GM10266 (cell line): Measurements from ENCODE around the gene MTHFD2.

Experiments used
- DNase-seq: peaks from one replicate; pipeline ENCODE4 v3.0.0; 2012; ENCODE audit errors: extremely low spot score
- CTCF ChIP-seq: IDR thresholded peaks from 2 replicates; pipeline ENCODE4 v1.5.1; 2012; ENCODE audit warnings: mild to moderate bottlenecking, low read depth; ENCODE audit not compliant: control insufficient read depth, insufficient read depth; ENCODE audit errors: missing control alignments

MTHFD2 gene

GRCh38 chr2:74232426-74232825 lies 34.0 kb downstream of the MTHFD2 start:
- DNase-seq = no peak
- no peak for TF ChIP-seq CTCF

GRCh38 chr2:74233648-74234047 lies 35.2 kb downstream of the MTHFD2 start:
- no peak for DNase-seq
- TF ChIP-seq CTCF = no peak

- no peak for TF ChIP-seq CTCF
Observed at GRCh38 chr2:74235041-74235440, 36.6 kb downstream of the MTHFD2 start.

GRCh38 chr2:74238879-74239278 lies 40.5 kb downstream of the MTHFD2 start:
- TF ChIP-seq CTCF = no peak

More at GRCh38 chr2:74235041-74235440, 36.6 kb downstream of the MTHFD2 start:
- no peak for DNase-seq

GRCh38 chr2:74239346-74239745 lies 40.9 kb downstream of the MTHFD2 start:
- no peak for TF ChIP-seq CTCF
- no peak for DNase-seq

More at GRCh38 chr2:74238879-74239278, 40.5 kb downstream of the MTHFD2 start:
- DNase-seq = no peak

- no peak for DNase-seq
- TF ChIP-seq CTCF = no peak
Observed at GRCh38 chr2:74242354-74243071, 44.1 kb downstream of the MTHFD2 start.

- DNase-seq = no peak
- no peak for TF ChIP-seq CTCF
Observed at GRCh38 chr2:74244286-74244685, 45.9 kb downstream of the MTHFD2 start.
